HG02759 (cell line): ENCODE data around the gene DIP2C.

Experiments
- ATAC-seq: cut with Tn5 transposase; IDR thresholded peaks from one replicate; pipeline ENCODE4 v1.9.1; 2021; ENCODE audit warnings: mild to moderate bottlenecking, moderate library complexity; ENCODE audit not compliant: unreplicated experiment

The DIP2C gene

DNA sequence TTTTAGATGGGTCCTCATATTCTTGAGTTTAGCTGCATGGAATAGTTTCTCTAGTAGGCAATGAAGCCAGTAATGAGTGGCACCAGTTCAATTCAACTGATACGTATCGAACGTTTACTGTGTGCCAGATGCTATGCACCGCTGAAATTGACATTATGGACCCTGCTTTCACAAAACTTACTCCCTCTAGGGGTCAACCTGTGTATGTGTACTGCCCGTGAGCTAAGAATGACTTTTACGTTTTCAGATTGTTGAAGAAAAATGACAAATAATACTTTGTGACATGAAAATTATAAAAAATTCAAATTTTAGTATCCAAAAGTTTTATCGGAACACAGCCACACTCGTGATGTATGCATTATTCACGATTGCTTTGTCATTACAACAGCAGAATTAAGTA is 458.7 kb downstream of the DIP2C start:
- no peak for ATAC-seq

GRCh38 chr10:228366-228765 is 461.1 kb downstream of the DIP2C start:
- ATAC-seq, result no peak

- ATAC-seq, result no peak
Observed at GRCh38 chr10:227014-227413, 462.5 kb downstream of the DIP2C start.

DNA sequence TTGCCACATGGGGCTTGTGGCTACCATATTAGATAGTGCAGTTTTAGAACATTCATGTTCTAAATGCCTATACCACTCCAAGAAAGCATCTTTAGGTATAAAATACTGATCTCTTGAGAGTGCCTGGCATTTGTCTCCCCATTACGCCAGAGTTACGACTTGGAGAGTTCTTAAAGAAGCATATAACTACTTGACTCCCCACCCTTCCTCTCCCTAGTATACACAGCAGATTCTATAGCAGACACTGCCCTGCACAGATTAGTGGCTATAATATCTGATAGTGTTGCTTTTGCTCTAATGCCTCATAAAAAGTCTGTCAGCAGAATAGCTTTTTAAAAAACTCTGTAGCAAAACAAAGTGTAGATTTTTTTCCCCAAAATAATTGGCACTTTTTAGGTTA is 463.4 kb downstream of the DIP2C start:
- no peak for ATAC-seq

GRCh38 chr10:224571-224970 is 464.9 kb downstream of the DIP2C start:
- no peak for ATAC-seq
